ENCODE measurements around the gene EFCAB6.

DNA sequence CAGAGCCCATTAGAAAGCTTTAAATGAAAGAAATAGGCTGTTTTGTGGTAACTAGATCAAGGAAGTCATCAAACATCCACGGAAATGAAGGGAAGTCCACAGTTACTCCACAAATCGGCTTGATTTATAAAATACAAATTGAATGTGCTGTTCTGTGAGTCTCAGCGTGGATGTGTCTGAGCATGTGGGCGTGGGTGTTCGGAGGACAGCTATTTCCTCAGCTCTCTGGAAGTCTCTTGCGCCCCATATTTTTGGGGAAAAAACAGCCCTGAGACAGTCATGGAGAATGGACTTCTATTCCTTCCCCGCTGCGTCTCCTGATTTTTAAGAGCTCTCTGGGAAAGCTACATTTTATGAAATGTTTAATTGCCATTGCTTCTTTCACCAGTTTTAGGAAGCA, 144.4 kb downstream of the EFCAB6 start:
- no peak for TF ChIP-seq TMF1 (CRISPR knock-in tag; IDR thresholded peaks at IDR 0.05; ENCODE audit: low read depth)
- TF ChIP-seq DR1 (CRISPR knock-in tag; IDR thresholded peaks at IDR 0.05): no peak
- TF ChIP-seq, protein P1, sequence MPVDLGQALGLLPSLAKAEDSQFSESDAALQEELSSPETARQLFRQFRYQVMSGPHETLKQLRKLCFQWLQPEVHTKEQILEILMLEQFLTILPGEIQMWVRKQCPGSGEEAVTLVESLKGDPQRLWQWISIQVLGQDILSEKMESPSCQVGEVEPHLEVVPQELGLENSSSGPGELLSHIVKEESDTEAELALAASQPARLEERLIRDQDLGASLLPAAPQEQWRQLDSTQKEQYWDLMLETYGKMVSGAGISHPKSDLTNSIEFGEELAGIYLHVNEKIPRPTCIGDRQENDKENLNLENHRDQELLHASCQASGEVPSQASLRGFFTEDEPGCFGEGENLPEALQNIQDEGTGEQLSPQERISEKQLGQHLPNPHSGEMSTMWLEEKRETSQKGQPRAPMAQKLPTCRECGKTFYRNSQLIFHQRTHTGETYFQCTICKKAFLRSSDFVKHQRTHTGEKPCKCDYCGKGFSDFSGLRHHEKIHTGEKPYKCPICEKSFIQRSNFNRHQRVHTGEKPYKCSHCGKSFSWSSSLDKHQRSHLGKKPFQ (CRISPR knock-in tag; IDR thresholded peaks at IDR 0.05; ENCODE audit: insufficient replicate concordance): no peak
- TF ChIP-seq ZNF776 (CRISPR knock-in tag; IDR thresholded peaks at IDR 0.05): no peak
- TF ChIP-seq ZNF563 (CRISPR knock-in tag; IDR thresholded peaks at IDR 0.05): no peak
- no peak for TF ChIP-seq ZNF335 (CRISPR knock-in tag; IDR thresholded peaks at IDR 0.05)
- no peak for TF ChIP-seq ZNF746 (CRISPR knock-in tag; IDR thresholded peaks at IDR 0.05)

Measured in HepG2 (cell line).